SW480 (cell line): ENCODE data around the gene CARD11.

Experiments
- DNase-seq: peaks from one replicate; pipeline ENCODE4 v3.0.0-alpha.2; 2016; ENCODE audit warnings: low spot score

CARD11 gene

DNA sequence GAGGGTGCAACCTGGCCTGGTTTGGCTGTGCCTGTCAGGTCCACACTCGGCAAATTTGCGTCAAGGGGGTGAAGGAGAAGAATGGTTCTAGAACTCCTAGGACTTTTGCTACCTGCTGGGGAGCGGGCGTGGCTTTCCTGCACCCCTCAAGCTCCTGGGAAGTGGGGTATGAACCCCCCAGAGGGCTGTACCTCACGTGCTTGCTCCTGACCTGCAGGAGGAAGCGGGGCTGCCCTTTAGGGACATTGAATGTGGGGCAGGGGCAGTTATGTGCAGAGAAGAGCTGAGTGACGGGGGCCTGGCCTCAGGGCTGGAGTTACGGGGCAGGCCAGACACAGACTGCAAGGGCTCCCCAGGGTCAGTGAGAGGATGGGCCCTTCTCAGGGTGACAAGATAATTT lies 138.2 kb downstream of the CARD11 start:
- DNase-seq: no peak

DNA sequence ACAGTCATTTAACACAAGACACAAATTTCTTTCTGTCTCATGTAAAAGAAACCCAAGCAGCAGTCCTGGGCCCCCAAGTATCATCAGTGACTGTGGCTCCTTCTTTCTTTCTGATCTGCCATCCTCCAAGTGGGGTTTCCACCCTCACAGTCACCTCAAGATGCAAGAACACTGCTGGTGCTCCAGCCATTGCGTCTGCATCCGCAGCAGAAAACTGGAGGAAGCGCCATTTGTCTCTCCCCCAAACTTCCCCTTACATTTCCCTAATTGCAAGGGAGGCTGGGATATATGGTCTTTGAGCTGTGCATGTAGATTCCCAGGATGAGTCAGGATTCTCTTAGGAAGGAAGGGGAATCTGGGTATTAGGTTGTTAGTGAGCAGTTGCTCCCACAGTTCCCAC lies 138.6 kb downstream of the CARD11 start:
- no peak for DNase-seq

GRCh38 chr7:2904202-2904601 lies 139.5 kb downstream of the CARD11 start:
- no peak for DNase-seq

DNA sequence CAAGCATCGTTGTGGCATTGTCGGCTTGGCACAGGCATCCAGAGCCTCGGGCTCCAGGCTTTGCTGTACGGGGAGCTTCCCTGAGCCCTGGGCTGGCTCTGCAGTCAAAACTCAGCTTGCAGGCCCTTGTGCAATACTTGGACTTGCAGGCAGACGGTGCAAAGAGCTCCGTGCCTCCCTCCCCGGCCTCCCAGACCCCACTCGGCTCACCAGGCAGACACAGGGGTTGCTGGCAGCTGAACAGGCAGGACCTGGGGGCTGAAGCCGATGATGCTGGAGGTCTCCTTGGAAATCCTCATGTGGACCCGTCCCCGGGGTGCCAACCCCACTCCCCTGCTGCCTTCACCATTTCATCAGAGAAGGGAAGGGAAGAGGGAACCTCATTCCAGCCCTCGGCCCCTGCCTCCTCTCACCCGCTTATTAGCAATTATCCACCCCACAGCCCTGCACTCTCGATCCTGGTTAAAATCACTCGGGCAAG lies 139.9 kb downstream of the CARD11 start:
- DNase-seq: no peak

GRCh38 chr7:2897023-2897422 lies 146.6 kb downstream of the CARD11 start:
- no peak for DNase-seq

DNA sequence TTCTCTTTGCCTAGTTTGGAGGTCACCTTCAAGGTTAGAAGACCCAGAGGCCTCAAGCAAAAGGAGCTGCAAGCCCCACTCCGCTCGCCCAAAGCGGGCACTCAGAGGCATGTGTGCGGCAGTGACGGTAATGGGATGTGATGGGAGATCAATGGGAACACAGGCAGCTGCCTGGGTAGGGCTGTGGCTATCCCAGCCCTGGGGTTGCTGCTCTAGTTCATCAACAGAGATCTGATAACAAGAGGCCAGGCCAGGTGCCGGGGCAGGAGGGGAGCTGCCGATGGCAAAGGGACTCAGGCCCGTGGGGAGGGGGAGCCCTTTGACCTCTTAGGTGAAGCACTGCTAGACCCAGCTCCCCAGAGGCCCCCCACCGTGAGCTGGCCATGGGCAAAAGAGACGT lies 147.5 kb downstream of the CARD11 start:
- DNase-seq: no peak

- DNase-seq: no peak
These were observed 149.3 kb downstream of the CARD11 start for GRCh38 chr7:2894118-2894940.

- DNase-seq: no peak
These were observed 150.2 kb downstream of the CARD11 start for GRCh38 chr7:2893411-2893861.

DNA sequence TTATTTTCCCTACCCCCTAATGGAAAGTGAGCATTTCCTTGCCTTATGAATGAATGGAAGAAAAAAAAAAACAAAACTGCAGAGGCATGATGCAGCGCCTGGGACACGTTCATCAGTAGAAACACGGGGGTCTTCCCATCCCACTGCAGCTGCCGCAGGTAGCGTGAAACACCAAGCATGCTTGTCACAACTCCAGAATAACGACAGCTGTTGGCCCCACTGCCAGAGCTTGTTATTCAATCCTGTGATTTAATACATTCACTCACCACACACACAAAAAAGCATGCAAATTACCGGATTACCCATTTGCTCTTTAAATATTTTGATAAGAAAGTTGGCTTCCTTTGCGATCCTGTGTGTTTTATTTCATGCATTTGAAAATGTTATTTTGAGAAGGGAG lies 151.1 kb downstream of the CARD11 start:
- DNase-seq: no peak

DNA sequence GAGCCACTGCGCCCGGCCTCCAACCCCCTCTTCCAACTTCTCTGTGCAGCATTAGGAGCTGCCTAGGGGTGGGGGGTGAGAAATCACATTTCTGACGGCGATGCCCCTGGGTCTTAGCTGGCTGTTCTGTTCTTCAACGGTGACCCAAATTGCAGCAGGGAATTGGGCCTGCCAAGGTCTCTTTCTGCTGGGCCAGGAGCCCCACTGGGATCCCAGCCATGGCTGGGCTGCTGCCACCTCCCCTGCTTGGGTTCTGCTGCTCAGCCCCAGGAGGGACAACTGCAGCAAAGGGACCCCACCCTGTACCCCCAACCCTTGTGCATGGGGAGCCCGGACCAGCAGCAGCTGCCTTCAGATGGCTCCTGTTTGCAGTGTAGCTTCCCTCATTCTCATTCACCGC lies 155.9 kb downstream of the CARD11 start:
- no peak for DNase-seq

DNA sequence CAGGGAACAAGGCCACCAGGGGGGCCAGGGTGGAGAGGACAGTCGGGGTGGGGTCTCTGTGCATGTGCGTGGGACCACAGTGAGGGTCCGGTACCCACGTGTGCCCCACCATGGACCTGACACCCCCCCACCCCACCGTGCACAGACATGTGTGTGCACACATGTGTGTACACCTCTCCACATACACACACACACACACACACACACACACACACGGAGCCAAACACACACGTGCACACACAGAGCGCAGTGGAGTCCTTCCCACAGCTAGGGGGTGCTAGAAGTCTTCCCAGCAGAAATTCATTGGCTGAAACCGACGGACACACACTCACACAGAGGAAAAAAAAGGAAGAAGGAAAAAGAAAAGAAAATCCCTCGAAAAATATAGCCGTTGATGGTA lies 156.8 kb downstream of the CARD11 start:
- peak; percentile 86 for DNase-seq

- DNase-seq: no peak
These were observed 157.3 kb downstream of the CARD11 start for GRCh38 chr7:2886391-2886790.

DNA sequence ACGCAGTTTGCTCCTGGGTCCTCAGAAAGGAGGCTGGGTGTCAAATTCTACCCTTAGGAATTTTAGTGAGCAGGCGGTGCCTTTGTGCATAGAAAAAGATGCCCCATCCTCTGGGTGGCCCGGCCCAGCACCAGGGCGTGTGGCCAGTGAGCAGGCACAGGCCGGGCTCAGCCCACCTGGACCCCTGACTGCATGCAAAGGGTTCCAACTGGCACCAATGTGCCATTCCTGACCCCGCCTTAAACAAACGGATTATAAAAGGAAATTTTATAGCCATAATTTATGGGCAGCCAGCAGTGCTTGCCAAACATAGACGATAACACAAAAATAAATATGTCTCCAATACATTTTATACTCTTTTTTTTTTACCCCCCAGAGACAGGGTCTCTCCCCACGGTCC lies 159.5 kb downstream of the CARD11 start:
- no peak for DNase-seq

GRCh38 chr7:2883101-2883500 lies 160.6 kb downstream of the CARD11 start:
- no peak for DNase-seq

DNA sequence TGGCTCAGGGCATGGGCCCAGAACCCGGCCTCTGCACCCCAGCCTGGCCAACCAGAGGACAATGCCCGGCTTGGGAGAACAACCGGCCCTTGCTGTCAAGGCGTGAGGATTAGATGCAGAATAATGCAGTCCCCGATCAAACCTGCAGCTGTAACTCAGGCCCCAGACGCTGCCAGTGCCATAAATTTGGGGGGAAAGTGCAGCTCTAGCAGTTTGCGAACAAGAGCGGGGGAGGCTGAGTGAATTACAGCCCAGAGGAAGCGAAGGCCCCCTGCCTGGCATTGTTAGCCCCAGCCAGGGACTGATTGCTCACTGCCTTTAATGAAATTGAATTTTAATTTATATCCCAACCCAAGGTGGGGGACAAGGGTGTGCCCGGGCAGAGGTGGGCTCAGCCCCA lies 161.6 kb downstream of the CARD11 start:
- no peak for DNase-seq

DNA sequence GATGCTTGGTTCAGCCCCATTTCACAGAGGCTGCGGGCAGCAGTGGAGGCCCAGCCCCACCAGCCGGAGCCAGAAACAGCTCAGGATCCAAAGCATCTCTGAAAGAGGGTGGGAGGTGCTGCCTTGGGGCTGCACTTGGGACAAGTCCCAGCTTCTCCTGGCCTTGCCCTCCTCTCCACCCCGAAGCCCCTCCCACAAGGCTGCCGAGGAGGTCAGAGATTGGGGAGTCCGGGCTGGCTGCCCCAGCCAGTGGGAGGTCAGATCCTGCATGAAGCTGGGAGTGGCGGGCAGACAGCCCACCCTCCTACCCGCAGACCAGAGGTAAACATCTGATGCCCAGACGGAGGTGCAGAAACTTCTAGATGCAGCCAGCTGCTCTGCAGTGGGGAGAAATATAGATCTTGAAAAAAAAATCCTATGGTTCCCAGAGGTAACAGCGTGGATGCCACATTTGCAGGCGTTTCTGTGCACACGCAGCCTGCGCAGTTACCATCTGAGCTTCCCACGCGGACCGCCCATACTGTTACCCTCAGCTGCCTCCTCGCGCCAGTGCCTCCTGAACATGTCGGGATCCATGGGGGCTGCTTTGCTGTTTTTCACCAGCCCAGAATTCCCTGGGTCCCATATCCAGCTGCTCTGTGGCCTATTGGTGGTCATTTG lies 162.7 kb downstream of the CARD11 start:
- no peak for DNase-seq

GRCh38 chr7:2880051-2880450 lies 163.6 kb downstream of the CARD11 start:
- no peak for DNase-seq

- no peak for DNase-seq
These were observed 164.3 kb downstream of the CARD11 start for GRCh38 chr7:2879354-2879753.

DNA sequence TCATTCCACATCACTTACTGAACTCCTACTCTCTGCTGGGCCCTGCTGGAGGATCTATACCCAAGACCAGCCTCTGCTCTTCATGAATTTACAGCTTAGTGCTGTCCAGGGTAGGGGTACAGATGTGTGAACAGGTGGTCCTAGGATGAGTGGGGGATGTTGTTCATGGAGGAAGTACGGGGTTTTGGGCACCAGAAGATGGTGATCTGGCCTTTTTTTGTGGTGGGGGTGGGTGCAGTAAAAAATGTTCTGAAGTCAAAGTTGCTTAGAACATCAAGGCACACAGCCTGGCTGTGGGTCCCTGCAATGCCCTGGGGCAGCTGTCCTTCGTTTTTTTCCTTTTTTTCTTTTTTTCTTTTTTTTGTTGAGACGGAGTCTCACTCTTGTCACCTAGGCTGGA lies 165.4 kb downstream of the CARD11 start:
- no peak for DNase-seq

- peak; percentile 72 for DNase-seq
These were observed 167.5 kb downstream of the CARD11 start for GRCh38 chr7:2876031-2876731.

DNA sequence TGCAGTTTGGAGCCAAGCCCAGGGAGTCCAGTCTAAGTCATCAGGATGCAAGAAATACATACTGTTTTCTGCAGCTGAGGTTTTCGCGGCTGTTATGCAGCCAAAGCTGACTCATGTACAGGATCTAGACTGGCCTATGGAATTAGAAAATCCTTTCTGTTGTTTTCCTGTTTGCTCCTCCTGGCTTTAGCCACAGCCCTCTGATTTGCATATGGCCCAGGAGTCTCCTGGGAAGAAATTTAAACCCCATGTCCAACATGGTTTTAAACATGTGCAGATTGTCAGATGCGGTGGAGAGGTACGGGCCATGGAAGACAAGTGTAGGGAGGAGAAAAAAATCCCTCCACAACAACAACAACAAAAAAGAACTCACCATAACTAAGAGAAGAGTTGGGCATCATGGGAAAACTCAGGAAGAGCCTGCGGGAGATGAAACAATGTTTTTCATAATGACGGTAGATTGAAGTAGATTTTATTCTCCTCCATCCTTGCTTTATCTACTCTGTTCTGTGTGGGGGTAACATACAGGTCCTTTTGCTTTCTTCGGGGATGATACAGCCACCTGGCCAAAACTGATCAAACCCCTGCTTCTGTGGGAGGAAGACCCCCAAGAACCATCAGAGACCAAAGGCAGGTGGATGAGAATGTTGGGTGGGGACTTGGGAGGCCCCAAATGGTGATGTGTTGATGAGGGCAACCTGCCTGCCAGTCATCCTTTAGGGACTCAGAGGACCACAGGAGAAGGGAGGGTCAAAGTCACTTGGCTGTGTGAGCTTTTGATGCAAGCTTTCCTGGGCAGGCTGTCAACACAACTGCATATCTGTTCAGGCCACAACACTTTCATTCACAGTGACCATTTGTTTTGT lies 169.7 kb downstream of the CARD11 start:
- peak; percentile 93 for DNase-seq

GRCh38 chr7:2873146-2873545 lies 170.5 kb downstream of the CARD11 start:
- DNase-seq: no peak
